Transverse colon (tissue), 4 donors: ENCODE results near the gene KIAA1328. TPM values are rescaled to one million over a fixed set of nuclear protein-coding genes. Genes with fewer than 3 reads are reported as not detected.

Experiments
- DNase-seq: peaks from one replicate; pipeline ENCODE4 v3.0.0-alpha.2; 2019
- H3K27ac ChIP-seq, 4 donors: fragments of 200-600 bp; sonication (generic); 2 replicates each; pipeline ENCODE4 v1.5.1; 2016 to 2018; ENCODE audit warnings: inconsistent platforms in 4 of 4
- H3K27me3 ChIP-seq: fragments of 200-600 bp; sonication (generic); 2 replicates; pipeline ENCODE4 v1.5.1; 2017; ENCODE audit warnings: inconsistent platforms
- H3K36me3 ChIP-seq, 4 donors: fragments of 200-600 bp; sonication (generic); 2 replicates each; pipeline ENCODE4 v1.5.1; 2017 to 2019; ENCODE audit warnings: inconsistent platforms in 4 of 4
- H3K4me1 ChIP-seq, 4 donors: fragments of 200-600 bp; sonication (generic); 2 replicates each; pipeline ENCODE4 v1.5.1; 2017 to 2020; ENCODE audit warnings: inconsistent platforms in 4 of 4
- H3K4me3 ChIP-seq, 4 donors: fragments of 200-600 bp; sonication (generic); 1 replicate in 1 of 4; 2 replicates in 3 of 4; pipeline versions ENCODE4 v1.5.1 to v1.6.1; 2017 to 2019; ENCODE audit warnings: inconsistent platforms in 4 of 4
- H3K9me3 ChIP-seq, 2 donors: fragments of 200-600 bp; sonication (generic); 2 replicates each; pipeline ENCODE4 v1.5.1; 2017 to 2019; ENCODE audit warnings: inconsistent platforms in 2 of 2
- CTCF ChIP-seq, 5 experiments: fragments of 200-600 bp in 3 of 5; fragments of 450-650 bp in 2 of 5; sonication (generic) in 3 of 5; IDR thresholded peaks; 1 replicate in 2 of 5; 2 replicates in 3 of 5; pipeline ENCODE4 v1.5.1; 2016 to 2017; ENCODE audit warnings: antibody characterized with exemption in 5 of 5, inconsistent platforms in 3 of 5, mild to moderate bottlenecking in 2 of 5, moderate library complexity in 1 of 5
- EP300 ChIP-seq: sonication (generic); formaldehyde crosslinking; IDR thresholded peaks from one replicate; pipeline ENCODE4 v1.6.1; 2017; ENCODE audit warnings: antibody characterized with exemption, low read depth
- POLR2A ChIP-seq: fragments of 450-650 bp; IDR thresholded peaks from one replicate; pipeline ENCODE4 v1.6.1; 2016; ENCODE audit warnings: antibody characterized with exemption, mild to moderate bottlenecking, moderate library complexity
- POLR2AphosphoS5 ChIP-seq, 3 donors: sonication (generic); formaldehyde crosslinking; IDR thresholded peaks; one replicate each; pipeline ENCODE4 v1.6.1; 2016; ENCODE audit warnings: antibody characterized with exemption in 3 of 3
- WGBS, 2 donors: methylation state at CpG; one replicate each; pipeline ENCODE4 v1.1.5; 2018; ENCODE audit warnings: low coverage in 1 of 2; 5-methylcytosine and 5-hydroxymethylcytosine counted together
- in situ Hi-C, 4 donors: fragments of 200-750 bp; cut with MboI; loops; one replicate each; pipeline versions ENCODE4 v1.15.0 to v1.15.1; 2017; ENCODE audit warnings: low sequenced_read_pairs in 3 of 4, low pct_ligation_motif_present in 1 of 4, low pct_unique_long_range_greater_than_20kb in 1 of 4
- intact Hi-C: fragments of 100-400 bp; cut with DNase I; formaldehyde crosslinking; loops from one replicate; pipeline ENCODE4 v1.15.1; 2023; ENCODE audit warnings: low total_unique reads
- total RNA-seq, 4 donors: library from RNA; depleted of rRNA; stranded (reverse); fragments of >200 nt; gene quantifications; one replicate each; pipeline ENCODE4 v1.1.0, GENCODE V29; 2016

Gene KIAA1328
- total RNA-seq, 4 donors from 2014 or later, result 3.6 to 14.3 (median 11.3) TPM

- Histone ChIP-seq H3K27ac (no peak overlapping the region), H3K36me3 (no peaks in the 10 kb centered on the region), H3K9me3 (no peaks in the 10 kb centered on the region), H3K4me1 (peaks cover 0 to 4% (median 0%) of the 10 kb centered on the region in 4 donors), H3K4me3 (no peak overlapping the region), H3K27me3 (peaks cover 41% of the 10 kb centered on the region)
- intact Hi-C loops (no loop called here), in situ Hi-C loops (loop anchor here in 1 of 4 donors (25.0 kb wide), 1 partner anchor 119 kb away; no protein-coding TSS in a partner anchor)
- WGBS, 2 donors, result 40 to 44% methylated on average over 1 to 35 of the region's 36 CpGs
- TF ChIP-seq POLR2AphosphoS5 (IDR thresholded peaks at IDR 0.05), result no peak
- TF ChIP-seq EP300, result no peak
- TF ChIP-seq POLR2A, result no peak
- no peak for TF ChIP-seq CTCF (IDR thresholded peaks at IDR 0.05)
- DNase-seq, result no peak
These were observed 414.8 kb downstream of the KIAA1328 start for GRCh38 chr18:37243741-37244140.

DNA sequence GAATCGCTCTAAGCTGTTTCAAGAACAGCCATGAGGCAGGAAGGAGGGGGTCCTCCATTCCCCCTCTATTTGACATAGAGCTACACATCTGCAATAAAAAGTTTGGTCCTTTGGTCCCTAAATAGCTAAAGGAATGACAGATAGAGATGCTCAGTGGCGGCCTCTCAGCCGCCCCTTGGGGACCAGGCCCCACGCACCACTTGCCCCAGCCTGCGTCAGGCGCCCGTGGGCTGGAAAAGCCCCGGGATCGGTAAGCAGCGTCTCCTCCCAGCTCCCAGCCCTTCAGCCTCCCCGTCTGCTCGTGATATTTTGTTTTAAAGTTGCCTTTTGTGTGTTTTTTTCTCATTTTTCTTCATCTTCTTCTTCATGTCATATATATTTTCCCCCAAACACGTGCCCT is 415.7 kb downstream of the KIAA1328 start:
- intact Hi-C loops, result no loop called here
- H3K9me3 ChIP-seq, result no peaks in the 10 kb centered on the region
- no peaks in the 10 kb centered on the region for H3K36me3 ChIP-seq
- H3K27me3 ChIP-seq, result peaks cover 41% of the 10 kb centered on the region
- TF ChIP-seq POLR2A (no peak), EP300 (no peak), CTCF (IDR thresholded peaks at IDR 0.05) (no peak), POLR2AphosphoS5 (IDR thresholded peaks at IDR 0.05) (no peak)
- DNase-seq, result no peak
- 87 to 92% methylated on average over 5 to 13 of the region's 13 CpGs for WGBS, 2 donors
- H3K4me1 ChIP-seq, result peaks cover 0 to 4% (median 0%) of the 10 kb centered on the region in 4 donors
- no peak overlapping the region for H3K4me3 ChIP-seq
- in situ Hi-C loops, result loop anchor here in 1 of 4 donors (25.0 kb wide), 1 partner anchor 118 kb away; no protein-coding TSS in a partner anchor
- no peak overlapping the region for H3K27ac ChIP-seq

DNA sequence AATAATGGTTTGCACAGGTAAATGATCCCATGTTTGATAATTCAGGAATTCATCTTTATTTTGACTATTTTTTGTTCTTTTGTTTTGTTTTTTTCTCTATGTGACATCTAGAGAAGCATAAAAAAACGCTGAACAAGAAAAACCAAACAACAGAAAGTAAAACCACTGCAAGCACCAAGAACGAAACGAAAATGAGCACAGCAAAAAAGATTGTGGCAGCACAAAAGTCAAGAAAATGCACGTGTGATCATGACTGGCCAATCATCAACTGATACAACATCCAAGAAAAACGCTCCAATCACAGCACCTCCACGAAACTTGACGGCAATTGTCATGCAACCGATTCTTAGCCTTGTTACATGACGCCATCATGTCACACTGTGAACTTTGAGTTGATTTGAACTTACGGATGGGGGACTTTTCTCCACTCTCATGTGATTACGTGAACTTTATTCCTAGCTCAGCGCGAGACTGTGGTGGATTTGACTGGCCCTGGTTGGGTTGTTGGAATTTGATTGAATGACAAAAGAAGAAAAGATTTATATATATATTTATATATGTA is 417.9 kb downstream of the KIAA1328 start:
- Histone ChIP-seq H3K27ac (no peak overlapping the region), H3K9me3 (no peaks in the 10 kb centered on the region), H3K27me3 (peaks cover 54% of the 10 kb centered on the region), H3K4me3 (no peak overlapping the region), H3K4me1 (peaks cover 0 to 4% (median 0%) of the 10 kb centered on the region in 4 donors), H3K36me3 (no peaks in the 10 kb centered on the region)
- WGBS, 2 donors, result 87 to 90% methylated on average over 13 of the region's 13 CpGs
- intact Hi-C loops, result no loop called here
- DNase-seq, result no peak
- in situ Hi-C loops, result loop anchor here in 1 of 4 donors (25.0 kb wide), 1 partner anchor 115 kb away; no protein-coding TSS in a partner anchor
- TF ChIP-seq EP300, result no peak
- TF ChIP-seq POLR2AphosphoS5 (IDR thresholded peaks at IDR 0.05), result no peak
- TF ChIP-seq POLR2A, result no peak
- TF ChIP-seq CTCF (IDR thresholded peaks at IDR 0.05), result no peak

DNA sequence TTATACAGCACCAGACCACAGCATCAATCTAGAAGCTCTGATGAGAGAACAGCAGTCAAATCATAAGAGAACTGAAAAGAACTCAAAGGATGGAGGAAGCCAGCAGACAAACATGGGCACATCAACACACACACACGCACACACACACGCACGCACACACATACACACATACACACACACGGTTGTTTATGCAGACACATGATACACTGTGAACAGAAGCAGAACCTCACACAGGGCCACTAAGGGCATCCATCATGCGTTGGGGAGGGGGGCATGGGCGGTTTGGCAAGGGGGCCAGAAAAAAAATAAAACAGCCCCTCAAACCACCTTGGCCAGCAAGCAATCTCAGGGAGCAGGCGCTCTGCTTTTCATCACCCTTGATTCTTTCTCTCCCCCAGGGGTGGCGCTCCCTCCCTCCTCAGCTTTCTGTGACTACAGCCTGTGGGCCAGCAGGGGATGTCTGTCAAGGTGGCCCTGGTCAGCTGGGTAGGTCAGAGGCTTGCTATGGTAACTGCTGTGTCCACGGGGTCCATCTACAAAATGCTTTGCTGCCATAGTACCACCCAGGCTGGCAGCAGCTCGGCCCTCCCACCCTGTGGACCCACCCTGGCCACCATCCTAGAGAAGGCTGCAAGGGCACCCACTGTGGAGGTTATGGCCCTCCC is 418.7 kb downstream of the KIAA1328 start:
- Histone ChIP-seq H3K27ac (no peak overlapping the region), H3K4me1 (peaks cover 0 to 4% (median 0%) of the 10 kb centered on the region in 4 donors), H3K9me3 (no peaks in the 10 kb centered on the region), H3K4me3 (no peak overlapping the region), H3K36me3 (no peaks in the 10 kb centered on the region), H3K27me3 (peaks cover 56% of the 10 kb centered on the region)
- intact Hi-C loops (no loop called here), in situ Hi-C loops (loop anchor here in 1 of 4 donors (25.0 kb wide), 1 partner anchor 115 kb away; no protein-coding TSS in a partner anchor)
- TF ChIP-seq POLR2A (no peak), EP300 (no peak), POLR2AphosphoS5 (IDR thresholded peaks at IDR 0.05) (no peak), CTCF (IDR thresholded peaks at IDR 0.05) (no peak)
- 73 to 78% methylated on average over 6 to 10 of the region's 10 CpGs for WGBS, 2 donors
- DNase-seq, result no peak
